NCI-H69 (cell line): ENCODE results near the gene ZNRF3.
"Not testable (repeated sequence)": the region's sequence is repeated elsewhere in the genome, so short reads cannot be mapped to it uniquely, and the experiment has no call there.

Experiments
- DNase-seq: peaks from one replicate; lab custom pipeline; 2025; lab: John Stamatoyannopoulos, UW

The ZNRF3 gene

GRCh38 chr22:28931844-28932567 lies 48.6 kb downstream of the ZNRF3 start:
- DNase-seq: peak; percentile 50

GRCh38 chr22:28933321-28933720 lies 49.9 kb downstream of the ZNRF3 start:
- DNase-seq: no peak

- no peak for DNase-seq
These were observed 50.7 kb downstream of the ZNRF3 start for GRCh38 chr22:28934026-28934425.

DNA sequence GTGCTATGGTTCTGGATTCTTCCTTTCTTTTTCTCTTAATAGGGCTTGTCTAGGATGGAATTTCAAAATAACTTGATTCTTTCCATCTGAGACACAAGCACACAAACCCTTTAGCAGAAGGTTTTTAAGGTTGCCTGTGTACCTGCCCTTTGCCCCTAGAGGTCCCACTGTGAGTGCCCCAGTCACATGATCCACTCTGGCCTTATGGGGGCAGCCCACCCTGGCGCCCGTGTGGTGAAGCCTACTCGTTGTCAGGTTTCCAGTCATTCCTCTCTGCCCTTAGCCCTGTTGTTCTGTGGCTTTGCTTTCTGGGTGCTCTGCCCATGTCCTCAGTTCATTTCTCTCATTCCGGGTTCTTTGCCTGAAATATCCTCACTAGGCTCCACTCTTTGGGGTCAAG lies 51.8 kb downstream of the ZNRF3 start:
- no peak for DNase-seq

- peak; percentile 29 for DNase-seq
These were observed 52.3 kb downstream of the ZNRF3 start for GRCh38 chr22:28935713-28936112.

DNA sequence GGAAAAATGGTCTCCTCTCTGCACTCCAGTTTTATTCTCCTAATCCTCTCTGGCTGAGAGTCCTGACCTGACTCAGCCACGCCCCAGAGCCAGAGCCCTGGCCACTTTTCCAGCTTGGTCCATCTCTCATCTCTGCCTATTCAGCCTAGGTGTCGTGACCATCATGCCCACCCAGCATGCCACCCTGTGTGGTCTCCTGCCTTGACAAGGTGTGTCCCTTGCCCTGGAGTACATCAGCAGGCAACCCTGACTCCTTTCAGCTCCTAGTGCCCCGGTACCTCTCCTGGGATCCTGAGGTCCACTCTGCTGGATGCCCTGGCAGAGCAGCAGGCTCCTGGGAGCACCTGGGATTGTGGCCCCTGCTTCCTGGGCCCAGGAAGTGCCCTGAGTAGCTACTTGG lies 52.8 kb downstream of the ZNRF3 start:
- no peak for DNase-seq

GRCh38 chr22:28937206-28938025 lies 54.0 kb downstream of the ZNRF3 start:
- DNase-seq: no peak

- DNase-seq: peak; percentile 52
These were observed 55.0 kb downstream of the ZNRF3 start for GRCh38 chr22:28938286-28938833.

DNA sequence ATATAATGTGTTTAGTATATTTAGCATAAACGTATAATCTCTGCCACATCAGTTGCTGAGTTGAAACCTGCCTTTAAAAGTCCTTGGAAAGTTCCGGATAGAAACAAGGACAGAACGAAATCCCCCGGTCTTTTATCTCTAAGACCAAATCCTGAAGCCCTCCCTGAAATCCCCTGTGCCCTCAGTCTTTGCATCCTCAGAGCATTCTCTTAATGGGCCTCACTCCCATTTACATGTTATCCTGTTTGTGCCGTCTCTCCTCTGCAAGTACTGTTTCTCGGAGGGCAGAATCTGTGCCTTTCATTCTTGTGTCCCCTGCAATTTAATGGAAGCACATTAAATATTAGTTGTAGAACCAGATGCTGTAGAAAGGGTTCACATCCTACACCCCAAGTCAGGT lies 56.0 kb downstream of the ZNRF3 start:
- peak; percentile 14 for DNase-seq

GRCh38 chr22:28939932-28940331 lies 56.6 kb downstream of the ZNRF3 start:
- DNase-seq: peak; percentile 15

- no peak for DNase-seq
These were observed 57.1 kb downstream of the ZNRF3 start for GRCh38 chr22:28940441-28940840.

DNA sequence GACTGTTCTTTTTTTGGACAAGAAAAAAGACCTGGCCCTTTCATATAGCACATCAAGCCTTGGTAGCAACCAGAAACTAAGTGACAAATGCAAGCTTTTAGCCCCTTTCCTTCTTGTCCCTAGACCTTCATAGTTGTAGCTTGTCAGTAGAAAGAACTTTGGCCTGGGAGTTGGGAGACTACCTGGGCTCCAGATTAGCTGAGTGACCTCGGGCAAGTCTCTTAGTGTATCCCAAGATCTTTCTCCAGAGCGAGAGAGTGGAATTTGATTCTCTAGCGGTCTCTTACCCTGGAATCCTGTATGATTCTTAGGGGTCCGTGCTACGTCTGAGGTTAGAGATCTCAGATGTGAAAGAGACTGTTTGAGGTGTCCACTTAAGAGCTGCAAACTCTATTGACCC lies 59.0 kb downstream of the ZNRF3 start:
- DNase-seq: no peak

GRCh38 chr22:28942801-28943500 lies 59.6 kb downstream of the ZNRF3 start:
- peak; percentile 78 for DNase-seq

DNA sequence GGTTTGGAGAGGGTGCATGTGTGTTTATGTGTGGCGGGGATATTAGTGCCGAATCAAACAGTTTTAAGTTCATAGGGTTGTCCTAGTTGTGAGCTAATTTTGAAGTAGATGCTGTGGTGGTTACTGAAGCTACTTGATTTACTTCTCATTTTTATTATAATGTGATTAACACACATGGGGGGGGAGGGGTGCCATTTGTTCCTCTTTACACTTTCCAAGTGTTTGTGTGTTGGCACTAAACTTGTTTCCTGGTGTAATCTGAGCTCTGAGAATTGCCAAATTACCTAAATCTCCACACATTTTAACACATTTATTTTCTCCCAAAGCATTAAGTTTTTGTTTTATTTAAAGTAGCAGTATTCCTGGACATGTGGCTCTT lies 60.1 kb downstream of the ZNRF3 start:
- peak; percentile 41 for DNase-seq

GRCh38 chr22:28947125-28947524 lies 63.8 kb downstream of the ZNRF3 start:
- DNase-seq: no peak

GRCh38 chr22:28948424-28948823 lies 65.1 kb downstream of the ZNRF3 start:
- DNase-seq: no peak

GRCh38 chr22:28948860-28949551 lies 65.6 kb downstream of the ZNRF3 start:
- DNase-seq: not testable (repeated sequence)

DNA sequence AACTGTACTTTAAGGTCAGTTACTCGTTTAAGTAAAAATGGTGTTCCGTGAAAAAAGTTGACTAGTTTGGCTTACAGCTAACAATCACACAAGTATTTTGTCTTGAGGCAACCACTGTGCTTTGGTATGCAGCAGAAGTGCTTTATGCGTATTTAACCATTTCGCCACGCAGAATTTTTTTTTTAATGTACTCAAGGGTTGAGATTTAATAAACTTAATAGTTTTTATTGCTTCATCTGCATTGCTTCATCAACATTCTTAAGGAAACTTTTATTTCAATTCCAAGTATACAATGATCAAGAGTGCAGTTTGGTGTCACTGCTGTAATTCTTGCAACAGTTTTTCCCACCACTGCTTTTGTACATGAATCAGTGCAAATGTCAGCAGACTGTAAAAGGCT lies 66.4 kb downstream of the ZNRF3 start:
- no peak for DNase-seq

- DNase-seq: peak; percentile 69
These were observed 67.4 kb downstream of the ZNRF3 start for GRCh38 chr22:28950617-28951411.

- DNase-seq: no peak
These were observed 68.2 kb downstream of the ZNRF3 start for GRCh38 chr22:28951530-28951929.

DNA sequence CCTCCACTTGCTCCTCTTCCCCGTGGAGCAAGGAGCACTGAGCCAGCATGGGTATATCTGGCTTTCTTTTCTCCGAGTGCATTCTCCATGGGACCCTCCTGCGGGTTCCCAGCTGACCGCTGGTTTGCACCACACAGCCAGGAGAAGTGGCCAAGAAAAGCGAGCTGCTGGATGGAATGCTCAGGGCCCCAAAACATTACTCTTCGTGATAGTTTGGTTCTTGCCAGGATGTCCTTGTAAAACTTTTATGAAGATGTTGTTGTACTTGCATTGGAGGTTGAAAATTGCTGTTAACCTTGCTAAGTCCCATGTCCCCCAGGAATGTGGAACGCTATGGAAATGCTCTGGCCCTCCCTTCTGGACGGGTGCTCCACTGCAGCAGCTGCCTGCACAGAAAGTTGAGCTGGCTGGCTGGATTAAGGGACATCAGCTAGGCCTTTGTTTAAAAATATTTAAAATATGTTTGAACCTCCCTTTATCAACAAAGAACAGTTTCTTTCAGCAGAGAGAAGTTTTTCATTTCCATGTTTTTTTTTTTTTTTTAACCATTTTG lies 68.7 kb downstream of the ZNRF3 start:
- DNase-seq: no peak
